ENCODE results near the gene VSIG2.

Gene VSIG2

DNA sequence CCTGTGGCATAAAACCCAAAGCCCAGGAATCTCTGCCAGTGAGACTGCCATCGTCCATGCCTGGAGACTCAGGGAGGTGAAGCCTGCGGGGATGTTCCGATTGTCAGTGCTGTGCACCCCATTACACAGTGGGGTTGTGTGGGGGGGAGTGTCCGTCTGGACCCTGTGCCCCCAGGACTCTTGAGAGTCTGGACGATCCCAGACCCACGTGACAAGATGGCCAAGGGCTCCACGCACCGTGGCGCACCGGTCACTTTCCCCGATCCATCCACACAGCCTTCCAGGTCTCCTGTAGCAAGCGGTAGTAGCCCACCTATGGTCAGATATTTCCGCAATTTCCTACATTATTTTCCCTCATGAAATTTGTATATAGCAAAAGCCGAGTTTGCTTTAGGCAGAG lies 33.3 kb downstream of the VSIG2 start:
- TF ChIP-seq, protein P1, sequence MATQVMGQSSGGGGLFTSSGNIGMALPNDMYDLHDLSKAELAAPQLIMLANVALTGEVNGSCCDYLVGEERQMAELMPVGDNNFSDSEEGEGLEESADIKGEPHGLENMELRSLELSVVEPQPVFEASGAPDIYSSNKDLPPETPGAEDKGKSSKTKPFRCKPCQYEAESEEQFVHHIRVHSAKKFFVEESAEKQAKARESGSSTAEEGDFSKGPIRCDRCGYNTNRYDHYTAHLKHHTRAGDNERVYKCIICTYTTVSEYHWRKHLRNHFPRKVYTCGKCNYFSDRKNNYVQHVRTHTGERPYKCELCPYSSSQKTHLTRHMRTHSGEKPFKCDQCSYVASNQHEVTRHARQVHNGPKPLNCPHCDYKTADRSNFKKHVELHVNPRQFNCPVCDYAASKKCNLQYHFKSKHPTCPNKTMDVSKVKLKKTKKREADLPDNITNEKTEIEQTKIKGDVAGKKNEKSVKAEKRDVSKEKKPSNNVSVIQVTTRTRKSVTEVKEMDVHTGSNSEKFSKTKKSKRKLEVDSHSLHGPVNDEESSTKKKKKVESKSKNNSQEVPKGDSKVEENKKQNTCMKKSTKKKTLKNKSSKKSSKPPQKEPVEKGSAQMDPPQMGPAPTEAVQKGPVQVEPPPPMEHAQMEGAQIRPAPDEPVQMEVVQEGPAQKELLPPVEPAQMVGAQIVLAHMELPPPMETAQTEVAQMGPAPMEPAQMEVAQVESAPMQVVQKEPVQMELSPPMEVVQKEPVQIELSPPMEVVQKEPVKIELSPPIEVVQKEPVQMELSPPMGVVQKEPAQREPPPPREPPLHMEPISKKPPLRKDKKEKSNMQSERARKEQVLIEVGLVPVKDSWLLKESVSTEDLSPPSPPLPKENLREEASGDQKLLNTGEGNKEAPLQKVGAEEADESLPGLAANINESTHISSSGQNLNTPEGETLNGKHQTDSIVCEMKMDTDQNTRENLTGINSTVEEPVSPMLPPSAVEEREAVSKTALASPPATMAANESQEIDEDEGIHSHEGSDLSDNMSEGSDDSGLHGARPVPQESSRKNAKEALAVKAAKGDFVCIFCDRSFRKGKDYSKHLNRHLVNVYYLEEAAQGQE (IDR thresholded peaks at IDR 0.05; ENCODE audit: insufficient read depth in 1 of 2, low read depth in 2 of 2, low read length in 2 of 2): no peak

DNA sequence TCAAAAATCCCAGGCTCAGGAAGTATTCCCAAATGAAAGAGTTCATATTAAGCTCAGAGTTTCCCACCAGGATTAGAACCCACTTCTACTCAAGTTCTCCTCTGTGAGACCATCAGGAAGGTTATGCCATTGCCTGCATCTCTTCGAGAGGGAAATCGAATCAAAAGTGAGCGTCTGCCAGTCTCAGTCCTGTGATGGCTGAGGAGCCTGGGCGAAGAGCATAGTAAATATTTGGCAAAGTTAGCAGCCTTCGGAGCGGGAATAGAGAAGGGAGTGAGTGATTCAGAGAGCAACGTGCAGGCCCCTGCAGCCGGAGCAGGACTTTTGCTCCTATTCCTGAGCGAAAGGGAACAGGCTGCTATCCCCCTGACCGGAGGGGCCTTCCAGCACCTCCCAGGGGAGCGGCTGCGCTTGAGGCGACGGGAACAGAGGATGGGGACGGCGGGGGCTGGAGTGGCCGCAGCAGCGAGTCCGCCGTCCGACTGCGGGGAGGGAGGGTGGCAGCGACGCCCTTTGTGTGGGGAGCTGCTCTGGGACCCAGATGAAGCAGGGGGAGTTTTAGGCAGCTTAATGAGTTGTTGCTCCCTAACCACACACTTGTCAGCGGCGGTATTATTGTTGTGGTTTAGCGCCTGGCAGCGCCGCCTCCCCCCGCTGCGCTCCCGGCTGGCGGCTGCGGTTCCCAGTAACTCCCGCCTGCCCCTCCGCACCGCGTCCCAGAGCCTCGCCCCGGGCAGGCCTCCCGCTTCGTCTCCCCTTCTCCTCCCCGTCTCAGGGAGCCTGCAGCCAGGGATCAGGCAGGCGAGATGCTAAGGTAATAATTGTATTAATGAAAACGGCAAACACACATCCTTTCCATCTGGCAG lies 34.0 kb downstream of the VSIG2 start:
- TF ChIP-seq POLR2AphosphoS5 (IDR thresholded peaks at IDR 0.05; ENCODE audit: low read depth, low read length): no peak
- no peak for TF ChIP-seq TAF1 (IDR thresholded peaks at IDR 0.05; ENCODE audit: borderline replicate concordance, insufficient read depth, low read length)
- TF ChIP-seq, protein P1 (IDR thresholded peaks at IDR 0.05; ENCODE audit: insufficient read depth in 1 of 2, low read depth in 2 of 2, low read length in 2 of 2): no peak
- no peak for TF ChIP-seq SIN3A (IDR thresholded peaks at IDR 0.05; ENCODE audit: borderline replicate concordance, insufficient read depth, low read length)
- TF ChIP-seq FOXP2 (optimal IDR thresholded peaks at IDR 0.05; ENCODE audit: borderline replicate concordance, extremely low read depth, extremely low read length, insufficient read depth): no peak

DNA sequence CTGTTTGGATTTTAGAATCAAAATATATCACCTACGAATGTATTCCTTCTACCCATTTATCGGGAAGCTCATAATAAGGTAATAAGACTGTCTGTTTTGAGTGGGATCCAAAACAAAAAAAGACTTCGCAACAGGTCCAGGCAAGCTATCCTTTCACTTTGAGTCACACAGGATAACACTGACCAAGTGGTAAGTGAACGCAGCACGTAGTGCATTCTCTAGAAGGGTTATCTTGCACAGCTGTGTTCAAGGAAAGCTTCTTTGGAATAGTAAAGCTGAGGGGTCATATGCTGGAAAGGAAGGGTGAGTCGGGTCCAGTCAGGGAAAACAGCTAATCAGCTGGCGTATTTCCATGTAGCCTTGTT lies 34.7 kb downstream of the VSIG2 start:
- TF ChIP-seq SIN3A (IDR thresholded peaks at IDR 0.05; ENCODE audit: borderline replicate concordance, insufficient read depth, low read length) (no peak), FOXP2 (optimal IDR thresholded peaks at IDR 0.05; ENCODE audit: borderline replicate concordance, extremely low read depth, extremely low read length, insufficient read depth) (no peak), POLR2AphosphoS5 (IDR thresholded peaks at IDR 0.05; ENCODE audit: low read depth, low read length) (no peak), TAF1 (IDR thresholded peaks at IDR 0.05; ENCODE audit: borderline replicate concordance, insufficient read depth, low read length) (no peak)
- TF ChIP-seq, protein P1 (IDR thresholded peaks at IDR 0.05; ENCODE audit: insufficient read depth in 1 of 2, low read depth in 2 of 2, low read length in 2 of 2): no peak

DNA sequence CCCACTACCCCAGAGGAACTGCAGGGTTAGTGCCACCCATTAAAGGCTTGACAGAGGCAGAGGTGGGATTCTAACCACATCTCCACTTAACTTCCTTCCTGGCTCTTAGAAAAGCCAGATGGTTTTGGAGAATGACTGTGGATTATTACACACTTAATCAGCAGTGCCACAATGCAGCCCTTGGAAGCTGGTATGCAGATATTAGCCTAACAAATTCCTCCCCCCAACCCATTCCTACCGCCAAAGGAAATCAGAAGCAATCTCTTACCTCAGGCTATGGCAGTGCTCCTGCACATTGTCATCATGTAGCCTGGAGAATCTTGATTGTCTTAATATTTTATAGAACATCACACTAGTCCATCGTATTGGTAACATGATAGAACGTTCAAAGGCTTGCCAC lies 35.5 kb downstream of the VSIG2 start:
- TF ChIP-seq, protein P1 (IDR thresholded peaks at IDR 0.05; ENCODE audit: insufficient read depth in 1 of 2, low read depth in 2 of 2, low read length in 2 of 2): no peak
- no peak for TF ChIP-seq POLR2AphosphoS5 (IDR thresholded peaks at IDR 0.05; ENCODE audit: low read depth, low read length)
- TF ChIP-seq FOXP2 (optimal IDR thresholded peaks at IDR 0.05; ENCODE audit: borderline replicate concordance, extremely low read depth, extremely low read length, insufficient read depth): no peak
- no peak for TF ChIP-seq SIN3A (IDR thresholded peaks at IDR 0.05; ENCODE audit: borderline replicate concordance, insufficient read depth, low read length)
- TF ChIP-seq TAF1 (IDR thresholded peaks at IDR 0.05; ENCODE audit: borderline replicate concordance, insufficient read depth, low read length): no peak

DNA sequence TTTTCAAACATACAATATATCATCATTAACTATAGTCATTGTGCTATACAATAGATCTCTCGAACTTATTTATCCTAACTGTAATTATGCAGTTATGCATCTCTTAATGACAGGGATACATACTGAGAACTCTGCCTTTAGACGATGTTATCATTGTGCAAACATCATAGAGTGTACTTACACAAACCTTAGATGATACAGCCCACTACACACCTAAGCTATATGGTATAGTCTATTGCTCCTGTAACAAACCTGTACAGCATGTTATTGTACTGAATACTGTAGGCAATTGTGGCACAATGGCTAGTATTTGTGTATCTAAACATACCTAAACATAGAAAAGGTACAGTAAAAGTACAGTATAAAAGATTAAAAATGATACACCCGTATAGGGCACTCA lies 39.7 kb downstream of the VSIG2 start:
- TF ChIP-seq SIN3A (IDR thresholded peaks at IDR 0.05; ENCODE audit: borderline replicate concordance, insufficient read depth, low read length): no peak
- no peak for TF ChIP-seq TAF1 (IDR thresholded peaks at IDR 0.05; ENCODE audit: borderline replicate concordance, insufficient read depth, low read length)
- TF ChIP-seq, protein P1 (IDR thresholded peaks at IDR 0.05; ENCODE audit: insufficient read depth in 1 of 2, low read depth in 2 of 2, low read length in 2 of 2): no peak
- no peak for TF ChIP-seq FOXP2 (optimal IDR thresholded peaks at IDR 0.05; ENCODE audit: borderline replicate concordance, extremely low read depth, extremely low read length, insufficient read depth)
- TF ChIP-seq POLR2AphosphoS5 (IDR thresholded peaks at IDR 0.05; ENCODE audit: low read depth, low read length): no peak

Data from PFSK-1 (cell line).